Measurements from ENCODE around the gene DGKG.

DGKG gene

GRCh38 chr3:186356152-186356551 lies 5.9 kb downstream of the DGKG start:
- FAIRE-seq: no peak
- TF ChIP-seq PAX5 (IDR thresholded peaks at IDR 0.05; ENCODE audit: insufficient read depth, low read length, severe bottlenecking): no peak
- DNase-seq (ENCODE audit: insufficient read length, low spot score): no peak

DNA sequence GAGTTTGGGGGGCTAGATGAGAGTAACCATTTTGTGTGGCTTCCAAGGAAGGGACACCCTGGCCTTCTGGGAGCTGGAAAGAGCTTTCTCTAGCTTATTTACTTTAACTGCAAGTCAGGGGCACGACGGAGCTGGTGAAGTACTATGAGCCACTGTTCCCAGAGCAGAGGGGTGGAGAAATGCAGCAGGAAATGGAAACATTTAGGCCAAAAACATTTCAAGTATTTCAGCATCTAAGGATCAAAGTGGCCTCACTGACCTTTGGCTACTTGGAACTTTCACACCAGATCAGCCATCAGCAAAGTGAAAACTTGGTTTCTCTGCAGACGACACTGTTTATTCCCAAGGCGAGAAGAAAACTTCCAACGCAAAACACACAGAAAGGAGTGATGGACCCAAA lies 7.9 kb downstream of the DGKG start:
- FAIRE-seq: no peak
- TF ChIP-seq POLR2AphosphoS5 (IDR thresholded peaks at IDR 0.05; ENCODE audit: low read depth, low read length) (no peak), PAX5 (IDR thresholded peaks at IDR 0.05; ENCODE audit: insufficient read depth, low read length, severe bottlenecking) (no peak), SPI1 (IDR thresholded peaks at IDR 0.05; ENCODE audit: low read depth, low read length) (no peak), POU2F2 (IDR thresholded peaks at IDR 0.05; ENCODE audit: low read depth, low read length) (no peak), POLR2A (IDR thresholded peaks at IDR 0.05; ENCODE audit: low read depth, low read length) (no peak), TAF1 (IDR thresholded peaks at IDR 0.05; ENCODE audit: low read depth, low read length) (no peak)
- no peak for DNase-seq (ENCODE audit: insufficient read length, low spot score)

- no peak for TF ChIP-seq POLR2A (IDR thresholded peaks at IDR 0.05; ENCODE audit: low read depth, low read length)
- TF ChIP-seq POU2F2 (IDR thresholded peaks at IDR 0.05; ENCODE audit: low read depth, low read length): no peak
- no peak for TF ChIP-seq SPI1 (IDR thresholded peaks at IDR 0.05; ENCODE audit: low read depth, low read length)
- TF ChIP-seq POLR2AphosphoS5 (IDR thresholded peaks at IDR 0.05; ENCODE audit: low read depth, low read length): no peak
- no peak for TF ChIP-seq PAX5 (IDR thresholded peaks at IDR 0.05; ENCODE audit: insufficient read depth, low read length, severe bottlenecking)
- no peak for TF ChIP-seq TAF1 (IDR thresholded peaks at IDR 0.05; ENCODE audit: low read depth, low read length)
- no peak for FAIRE-seq
- no peak for DNase-seq (ENCODE audit: insufficient read length, low spot score)
These were observed 9.7 kb downstream of the DGKG start for GRCh38 chr3:186352369-186352768.

DNA sequence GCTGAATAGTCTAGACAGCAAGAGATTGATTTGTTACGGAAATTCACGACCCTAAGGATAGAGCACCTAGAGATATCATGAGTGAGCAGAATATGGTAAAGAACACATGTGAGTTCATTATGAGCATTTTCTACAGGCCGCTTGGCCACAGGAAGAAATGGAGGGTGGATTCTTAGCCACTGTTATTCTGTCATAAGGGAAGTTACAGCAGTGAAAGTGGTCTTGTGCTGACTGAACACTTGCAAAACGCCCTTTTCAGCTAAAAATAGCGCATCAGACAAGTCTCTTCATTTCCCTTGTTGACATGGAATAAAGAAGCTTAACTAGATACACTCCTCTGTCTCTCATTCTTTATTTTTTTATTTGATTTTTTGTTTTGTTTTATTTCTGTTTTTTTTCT lies 19.8 kb downstream of the DGKG start:
- DNase-seq (ENCODE audit: insufficient read length, low spot score) (no peak), FAIRE-seq (peak; percentile 50)

GRCh38 chr3:186340204-186340603 lies 21.8 kb downstream of the DGKG start:
- DNase-seq (ENCODE audit: insufficient read length, low spot score): no peak
- no peak for TF ChIP-seq TAF1 (IDR thresholded peaks at IDR 0.05; ENCODE audit: low read depth, low read length)
- TF ChIP-seq POU2F2 (IDR thresholded peaks at IDR 0.05; ENCODE audit: low read depth, low read length): no peak
- no peak for TF ChIP-seq SPI1 (IDR thresholded peaks at IDR 0.05; ENCODE audit: low read depth, low read length)
- TF ChIP-seq PAX5 (IDR thresholded peaks at IDR 0.05; ENCODE audit: insufficient read depth, low read length, severe bottlenecking): no peak
- TF ChIP-seq POLR2AphosphoS5 (IDR thresholded peaks at IDR 0.05; ENCODE audit: low read depth, low read length): no peak
- TF ChIP-seq POLR2A (IDR thresholded peaks at IDR 0.05; ENCODE audit: low read depth, low read length): no peak
- no peak for FAIRE-seq

More for the DNA sequence above, 19.8 kb downstream of the DGKG start:
- TF ChIP-seq TAF1 (IDR thresholded peaks at IDR 0.05; ENCODE audit: low read depth, low read length) (no peak), POLR2AphosphoS5 (IDR thresholded peaks at IDR 0.05; ENCODE audit: low read depth, low read length) (no peak), PAX5 (IDR thresholded peaks at IDR 0.05; ENCODE audit: insufficient read depth, low read length, severe bottlenecking) (no peak), POLR2A (IDR thresholded peaks at IDR 0.05; ENCODE audit: low read depth, low read length) (no peak), POU2F2 (IDR thresholded peaks at IDR 0.05; ENCODE audit: low read depth, low read length) (no peak), SPI1 (IDR thresholded peaks at IDR 0.05; ENCODE audit: low read depth, low read length) (no peak)

- TF ChIP-seq TAF1 (IDR thresholded peaks at IDR 0.05; ENCODE audit: low read depth, low read length) (no peak), SPI1 (IDR thresholded peaks at IDR 0.05; ENCODE audit: low read depth, low read length) (peak; percentile 41; the same call in 1 of the 2 replicates), POLR2AphosphoS5 (IDR thresholded peaks at IDR 0.05; ENCODE audit: low read depth, low read length) (no peak), POLR2A (IDR thresholded peaks at IDR 0.05; ENCODE audit: low read depth, low read length) (no peak)
- no peak for DNase-seq (ENCODE audit: insufficient read length, low spot score)
- FAIRE-seq: peak; percentile 35
These were observed 22.7 kb downstream of the DGKG start for GRCh38 chr3:186339180-186339918.

DNA sequence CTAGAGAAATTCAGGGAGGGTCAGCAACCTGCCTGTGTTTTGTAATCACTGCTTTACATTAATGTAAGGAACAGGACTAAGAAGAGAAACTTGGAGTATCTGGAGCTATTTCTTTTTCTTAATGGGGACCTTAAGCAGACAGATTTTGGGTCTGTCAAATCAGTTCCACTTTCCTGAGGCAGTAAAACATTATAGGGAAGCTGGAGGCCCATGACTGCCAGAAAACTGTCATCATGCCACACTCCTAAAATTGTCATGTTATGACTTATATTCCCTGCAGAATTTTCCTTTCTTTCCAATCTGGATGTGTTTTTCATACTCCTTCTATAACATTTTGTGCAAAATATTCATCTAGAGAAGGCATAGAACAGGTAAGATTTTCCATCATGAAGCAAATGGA lies 28.8 kb downstream of the DGKG start:
- no peak for FAIRE-seq
- TF ChIP-seq TAF1 (IDR thresholded peaks at IDR 0.05; ENCODE audit: low read depth, low read length): no peak
- TF ChIP-seq POU2F2 (IDR thresholded peaks at IDR 0.05; ENCODE audit: low read depth, low read length): no peak
- TF ChIP-seq PAX5 (IDR thresholded peaks at IDR 0.05; ENCODE audit: insufficient read depth, low read length, severe bottlenecking): no peak
- no peak for TF ChIP-seq POLR2AphosphoS5 (IDR thresholded peaks at IDR 0.05; ENCODE audit: low read depth, low read length)
- TF ChIP-seq SPI1 (IDR thresholded peaks at IDR 0.05; ENCODE audit: low read depth, low read length): no peak
- TF ChIP-seq POLR2A (IDR thresholded peaks at IDR 0.05; ENCODE audit: low read depth, low read length): no peak

DNA sequence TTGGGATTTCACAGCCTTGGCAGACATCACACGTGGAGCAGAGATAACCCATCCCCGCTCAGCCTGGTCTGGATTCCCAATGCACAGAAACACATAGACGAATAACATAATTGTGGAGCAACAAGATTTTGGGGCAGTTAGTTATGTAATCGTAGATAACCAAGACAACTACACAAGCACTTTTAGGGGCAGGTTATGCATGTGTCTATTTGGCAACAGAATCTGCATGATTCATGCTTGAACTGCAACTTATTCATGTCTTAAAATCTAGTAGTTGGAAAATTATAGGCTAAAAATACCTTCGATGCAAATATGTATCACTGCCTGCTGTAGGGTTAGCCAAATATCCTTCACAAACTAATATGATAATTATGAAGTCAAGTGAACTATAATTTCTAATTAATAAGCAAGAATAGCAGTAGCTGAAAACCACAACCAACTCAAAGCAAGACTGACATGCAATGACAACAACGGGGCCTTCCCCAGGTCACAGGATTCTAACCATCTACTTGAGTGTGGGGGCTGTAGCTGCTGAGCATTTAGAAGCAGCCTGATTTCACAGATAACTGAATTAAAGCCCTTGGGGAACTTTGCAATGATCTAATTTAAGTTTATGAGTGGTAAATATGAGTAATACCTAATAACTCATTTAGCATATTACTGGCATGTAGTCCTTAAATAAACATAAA lies 31.1 kb downstream of the DGKG start:
- FAIRE-seq (no peak), DNase-seq (ENCODE audit: insufficient read length, low spot score) (no peak)
- TF ChIP-seq POU2F2 (IDR thresholded peaks at IDR 0.05; ENCODE audit: low read depth, low read length) (peak; percentile 15; the same call in 1 of the 2 replicates), POLR2AphosphoS5 (IDR thresholded peaks at IDR 0.05; ENCODE audit: low read depth, low read length) (no peak)

More for the DNA sequence above, 28.8 kb downstream of the DGKG start:
- DNase-seq (ENCODE audit: insufficient read length, low spot score): no peak

DNA sequence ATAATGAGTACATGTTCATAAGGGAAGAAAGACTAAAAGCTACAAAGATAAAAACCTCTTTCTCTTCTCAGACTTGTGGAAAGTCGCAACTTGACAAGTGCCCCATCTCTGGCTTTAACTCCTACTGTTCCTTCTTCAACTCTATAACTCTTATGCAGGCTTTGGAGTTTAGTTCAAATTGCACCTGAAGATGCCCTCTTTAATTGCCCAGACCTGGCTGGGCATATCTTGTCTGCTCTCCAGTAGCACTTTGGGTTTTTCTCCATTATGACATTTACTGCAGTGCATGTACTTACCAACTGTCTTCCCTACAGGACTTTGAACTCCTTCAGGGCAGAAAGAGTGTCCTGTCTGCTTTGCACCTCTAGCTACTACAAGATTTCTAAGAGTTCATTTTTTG lies 32.4 kb downstream of the DGKG start:
- no peak for DNase-seq (ENCODE audit: insufficient read length, low spot score)
- TF ChIP-seq PAX5 (IDR thresholded peaks at IDR 0.05; ENCODE audit: insufficient read depth, low read length, severe bottlenecking) (no peak), TAF1 (IDR thresholded peaks at IDR 0.05; ENCODE audit: low read depth, low read length) (no peak), POU2F2 (IDR thresholded peaks at IDR 0.05; ENCODE audit: low read depth, low read length) (no peak), POLR2A (IDR thresholded peaks at IDR 0.05; ENCODE audit: low read depth, low read length) (no peak), SPI1 (IDR thresholded peaks at IDR 0.05; ENCODE audit: low read depth, low read length) (no peak), POLR2AphosphoS5 (IDR thresholded peaks at IDR 0.05; ENCODE audit: low read depth, low read length) (no peak)
- FAIRE-seq: no peak
